GM10248 (cell line): ENCODE measurements around the gene OR52N2.

Source experiments
- CTCF ChIA-PET: fragments of 300-600 bp; sonication (Branson Sonifier 250); formaldehyde crosslinking; extraction: SDS; loops from one replicate; lab custom pipeline; 2021; ENCODE audit warnings: antibody characterized with exemption; lab: Yijun Ruan, JAX
- POLR2A ChIA-PET: fragments of 350-650 bp; sonication (Branson Sonifier 250); formaldehyde crosslinking; extraction: SDS; loops from one replicate; lab custom pipeline; 2020; ENCODE audit warnings: antibody characterized with exemption; lab: Yijun Ruan, JAX
- DNase-seq: peaks from one replicate; pipeline ENCODE4 v3.0.0; 2012; ENCODE audit errors: extremely low spot score
- TF ChIP-seq, protein P1 (sequence below): IDR thresholded peaks from 2 replicates; pipeline ENCODE4 v1.5.1; 2012; ENCODE audit warnings: mild to moderate bottlenecking, low read depth; ENCODE audit errors: extremely low read depth, missing control alignments, control extremely low read depth

Gene OR52N2

GRCh38 chr11:5808500-5809121 is at the start of gene OR52N2:
TSS of gene OR52N2 (plus strand) at chr11:5808924. CDS start at chr11:5820336, 11,412 bp downstream.
- ChIA-PET POLR2A (no interaction called here), CTCF (interaction anchor here (0.8 to 1.9 kb wide), 8 partner anchors 13 to 342 kb away, joined by 3 to 14 read pairs (median 4); partner anchors contain the start of gene TRIM34)
- peak; percentile 34 for DNase-seq
- TF ChIP-seq, protein P1, sequence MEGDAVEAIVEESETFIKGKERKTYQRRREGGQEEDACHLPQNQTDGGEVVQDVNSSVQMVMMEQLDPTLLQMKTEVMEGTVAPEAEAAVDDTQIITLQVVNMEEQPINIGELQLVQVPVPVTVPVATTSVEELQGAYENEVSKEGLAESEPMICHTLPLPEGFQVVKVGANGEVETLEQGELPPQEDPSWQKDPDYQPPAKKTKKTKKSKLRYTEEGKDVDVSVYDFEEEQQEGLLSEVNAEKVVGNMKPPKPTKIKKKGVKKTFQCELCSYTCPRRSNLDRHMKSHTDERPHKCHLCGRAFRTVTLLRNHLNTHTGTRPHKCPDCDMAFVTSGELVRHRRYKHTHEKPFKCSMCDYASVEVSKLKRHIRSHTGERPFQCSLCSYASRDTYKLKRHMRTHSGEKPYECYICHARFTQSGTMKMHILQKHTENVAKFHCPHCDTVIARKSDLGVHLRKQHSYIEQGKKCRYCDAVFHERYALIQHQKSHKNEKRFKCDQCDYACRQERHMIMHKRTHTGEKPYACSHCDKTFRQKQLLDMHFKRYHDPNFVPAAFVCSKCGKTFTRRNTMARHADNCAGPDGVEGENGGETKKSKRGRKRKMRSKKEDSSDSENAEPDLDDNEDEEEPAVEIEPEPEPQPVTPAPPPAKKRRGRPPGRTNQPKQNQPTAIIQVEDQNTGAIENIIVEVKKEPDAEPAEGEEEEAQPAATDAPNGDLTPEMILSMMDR = peak; percentile 89

DNA sequence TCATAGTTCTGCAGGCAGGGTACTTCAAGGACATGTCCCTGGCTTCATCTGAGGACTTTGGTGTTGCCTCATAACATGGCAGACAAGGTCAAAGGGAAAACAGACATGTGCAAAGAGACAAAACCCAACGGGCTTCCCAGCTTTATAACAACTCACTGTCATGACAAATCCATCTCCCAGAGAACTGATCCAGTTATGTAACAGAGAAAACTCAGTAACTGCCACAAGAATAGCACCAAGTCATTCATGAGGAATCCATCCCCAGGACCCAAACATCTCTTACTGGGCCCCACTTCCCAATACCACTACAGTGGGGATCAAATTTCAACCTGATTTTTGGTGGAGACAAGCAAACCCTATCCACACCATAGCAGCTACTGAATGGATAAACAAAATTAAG is 41.7 kb upstream of the OR52N2 start:
- no peak for DNase-seq
- ChIA-PET CTCF (no interaction called here), POLR2A (interaction anchor here (0.6 kb wide), 1 partner anchor 73 kb away, joined by 4 read pairs; no protein-coding TSS in a partner anchor)
- TF ChIP-seq, protein P1 = no peak

DNA sequence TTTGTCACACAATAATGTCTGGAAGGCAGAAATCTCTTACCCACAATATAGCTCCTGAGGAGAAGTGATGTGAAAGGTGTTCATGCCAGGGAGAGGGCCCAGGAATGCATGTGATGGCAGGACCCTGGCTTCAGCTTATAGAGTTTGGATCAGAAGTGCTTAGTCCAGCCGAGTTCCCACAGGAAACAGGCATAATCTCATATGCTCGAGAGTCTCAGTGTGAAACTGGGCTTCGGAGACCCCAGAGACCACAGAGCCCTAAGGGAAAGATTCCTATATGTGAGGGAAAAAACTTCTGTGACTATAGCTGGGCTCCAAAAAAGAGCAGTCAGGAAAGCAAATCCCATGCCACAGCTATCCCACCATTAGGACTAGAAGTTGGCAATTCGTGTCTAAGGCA is 25.5 kb upstream of the OR52N2 start, which contains the start of gene OR52N5:
OR52N5 (minus strand) TSS at position 101 of the 400 bp plus-strand sequence. CDS start 4,721 bp downstream, outside the sequence.
- no peak for DNase-seq
- TF ChIP-seq, protein P1 = no peak
- POLR2A ChIA-PET = no interaction called here
- CTCF ChIA-PET = interaction anchor here (1.2 kb wide), 1 partner anchor 49 kb away, joined by 3 read pairs; no protein-coding TSS in a partner anchor

GRCh38 chr11:5791165-5791564 is 17.6 kb upstream of the OR52N2 start, which contains the start of gene OR52N1:
TSS of gene OR52N1 (minus strand) at chr11:5791265. CDS start at chr11:5788816, 2,449 bp downstream.
- TF ChIP-seq, protein P1 = no peak
- POLR2A ChIA-PET = no interaction called here
- CTCF ChIA-PET = no interaction called here
- DNase-seq = no peak

DNA sequence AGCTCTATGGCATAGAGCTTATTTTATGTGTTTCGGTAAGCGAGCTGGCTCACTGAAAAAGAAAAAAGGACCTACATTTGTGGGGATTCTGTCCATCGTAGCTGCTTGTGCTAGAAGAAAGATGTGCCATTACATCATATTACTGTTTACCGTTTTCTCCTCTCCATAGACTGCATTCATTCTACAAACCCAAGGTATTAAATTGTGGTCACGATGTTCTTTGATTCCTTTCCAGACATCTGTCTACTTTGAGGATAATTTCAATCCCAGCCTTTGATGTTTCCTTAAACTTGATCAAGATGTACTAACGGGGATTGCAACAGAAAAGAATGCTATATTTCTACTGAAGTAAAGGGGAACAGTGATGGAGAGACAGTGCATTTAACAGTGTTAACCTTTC is 12.2 kb upstream of the OR52N2 start:
- CTCF ChIA-PET = interaction anchor here (0.6 kb wide), 1 partner anchor 11 kb away, joined by 3 read pairs; no protein-coding TSS in a partner anchor
- TF ChIP-seq, protein P1 = no peak
- POLR2A ChIA-PET = no interaction called here
- DNase-seq = no peak

DNA sequence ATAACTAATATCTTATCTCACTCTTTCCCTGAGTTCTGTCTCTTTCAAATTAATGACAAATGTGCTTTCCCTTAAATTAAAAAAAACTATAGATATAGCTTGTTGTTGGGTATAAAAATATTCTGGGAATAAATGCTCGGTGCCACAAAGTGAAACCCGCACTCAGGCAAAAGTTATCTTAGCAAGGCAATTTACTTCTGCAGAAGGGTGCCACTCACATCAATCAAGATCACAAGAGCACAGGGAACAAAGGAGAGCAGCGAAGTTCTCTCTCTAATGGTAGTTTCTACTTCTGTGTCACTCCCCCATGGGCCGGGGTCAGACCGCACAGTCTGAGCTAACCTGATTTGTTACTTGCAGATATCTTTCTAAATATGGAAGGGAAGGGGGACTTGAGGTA is 4.7 kb upstream of the OR52N2 start:
- CTCF ChIA-PET = interaction anchor here (1.4 kb wide), 1 partner anchor 204 kb away, joined by 6 read pairs; no protein-coding TSS in a partner anchor
- TF ChIP-seq, protein P1 = no peak

More for the DNA sequence above, 4.7 kb upstream of the OR52N2 start:
- POLR2A ChIA-PET = no interaction called here
- no peak for DNase-seq
